Heart left ventricle (tissue), 13 donors: ENCODE data around the gene ANAPC15.
A peak's percentile ranks its signal among the peaks of the same experiment; 100 is the strongest.

Experiments
- CTCF ChIP-seq, 12 donors: fragments of 200-600 bp; sonication (generic) in 4 of 12; IDR thresholded peaks; one replicate each; pipeline versions ENCODE4 v1.5.0 to v1.8.0; 2018 to 2022; ENCODE audit warnings: antibody characterized with exemption in 12 of 12, mild to moderate bottlenecking in 5 of 12
- POLR2A ChIP-seq, 2 donors: fragments of 450-650 bp; IDR thresholded peaks; one replicate each; pipeline ENCODE4 v1.6.1; 2017; ENCODE audit warnings: antibody characterized with exemption in 2 of 2, mild to moderate bottlenecking in 2 of 2, moderate library complexity in 2 of 2
- donor health status: ischemic (EF 13 %, LVEDD 7.1; RV severe dilation, severe dysfunction).
- donor health status: DM: no; HTN: yes; CAD: no.
- donor health status: DM: no; HTN: no; CAD: no.
- donor health status: ischemic (EF 25% LVEDD 6.9; RV normal size, moderate dysfunction).
- donor health status: ischemic (EF 25% LVEDD 5.7; RV mildly dilated, moderate dysfunction).
- donor health status: ischemic (EF 35%, LVEDD 5.7; RV mildly dilated, moderate dysfunction).
- donor health status: nonischemic (EF 11% LVEDD 7.7; RV severe dilation, severe dysfunction).
- donor health status: DM: yes; HTN: yes; CAD: no.
- donor health status: PGD.
- donor health status: ischemic (EF 29% LVEDD 5.4; RV normal size, mild dysfunction).
- donor health status: nonischemic (EF 23%, LVEDD 6.1; RV moderate dilation, normal function).

GRCh38 chr11:72102946-72103753, 9.3 kb downstream of the ANAPC15 start, which contains the start of gene LAMTOR1:
- TF ChIP-seq POLR2A (IDR thresholded peaks at IDR 0.05) (peak in 1 of 2 donors; percentile 64), CTCF (IDR thresholded peaks at IDR 0.05) (peak in 9 of 12 donors; percentile 29 to 60 (median 48))
